Retinal pigment epithelial cell (primary cell): ENCODE measurements around the gene ANKRD28.

Experiments used
- DNase-seq: peaks from one replicate; pipeline ENCODE4 v3.0.0-alpha.2; 2010; ENCODE audit warnings: low read depth
- H3K4me3 ChIP-seq: 2 replicates; pipeline ENCODE4 v1.5.1; 2011; ENCODE audit warnings: mild to moderate bottlenecking, low read length, control low read depth, moderate library complexity
- CTCF ChIP-seq: conservative IDR thresholded peaks from 2 replicates; pipeline ENCODE4 v1.5.1; 2011; ENCODE audit warnings: low read depth, low read length, control low read depth, inconsistent platforms

ANKRD28 gene

DNA sequence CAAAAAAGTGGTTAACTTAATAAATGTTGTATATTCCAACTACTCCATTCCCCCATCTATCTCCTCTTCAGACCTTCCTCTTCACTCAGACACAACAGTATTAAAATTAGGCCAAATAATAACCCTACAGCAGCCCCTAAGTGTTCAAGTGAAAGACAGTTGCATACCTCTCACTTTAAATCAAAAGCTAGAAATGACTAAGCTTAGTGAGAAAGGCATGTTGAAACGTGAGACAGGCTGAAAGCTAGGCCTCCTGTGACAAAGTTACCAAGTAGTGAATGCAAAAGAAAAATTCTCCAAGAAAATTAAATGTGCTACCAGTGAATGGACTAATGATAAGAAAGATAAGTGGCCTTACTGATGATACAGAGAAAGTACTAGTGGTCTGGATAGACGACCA lies 71.7 kb downstream of the ANKRD28 start:
- H3K4me3 ChIP-seq = no peak overlapping the region
- DNase-seq = no peak
- TF ChIP-seq CTCF = no peak

- no peak for TF ChIP-seq CTCF
- no peak overlapping the region for H3K4me3 ChIP-seq
- DNase-seq = no peak
Observed at GRCh38 chr3:15724446-15724845, 73.3 kb downstream of the ANKRD28 start.

GRCh38 chr3:15723624-15723884 lies 74.2 kb downstream of the ANKRD28 start:
- no peak overlapping the region for H3K4me3 ChIP-seq
- no peak for TF ChIP-seq CTCF
- no peak for DNase-seq

- TF ChIP-seq CTCF = no peak
- no peak for DNase-seq
- H3K4me3 ChIP-seq = no peak overlapping the region
Observed at GRCh38 chr3:15722877-15723623, 74.7 kb downstream of the ANKRD28 start.

GRCh38 chr3:15716178-15716577 lies 81.6 kb downstream of the ANKRD28 start:
- no peak for TF ChIP-seq CTCF
- H3K4me3 ChIP-seq = no peak overlapping the region
- no peak for DNase-seq

DNA sequence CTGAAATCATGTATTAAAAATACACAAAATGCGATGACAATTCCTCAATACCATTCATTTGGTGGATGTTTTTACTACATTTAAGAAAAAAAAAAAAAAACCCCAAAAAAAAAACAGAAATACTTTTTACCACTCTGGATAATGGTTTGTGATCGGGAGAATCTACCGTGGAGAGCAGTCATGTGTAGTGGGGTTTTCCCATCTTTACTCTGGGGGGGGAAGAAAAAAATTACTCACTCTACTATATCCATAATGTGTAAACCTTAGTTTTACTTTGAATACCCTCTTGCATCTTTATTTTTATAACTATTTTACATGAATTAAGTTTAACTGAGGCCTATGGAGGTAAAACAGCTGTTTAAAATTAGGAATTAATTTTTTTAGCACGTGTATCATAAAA lies 83.3 kb downstream of the ANKRD28 start:
- no peak for DNase-seq
- TF ChIP-seq CTCF = no peak
- no peak overlapping the region for H3K4me3 ChIP-seq

DNA sequence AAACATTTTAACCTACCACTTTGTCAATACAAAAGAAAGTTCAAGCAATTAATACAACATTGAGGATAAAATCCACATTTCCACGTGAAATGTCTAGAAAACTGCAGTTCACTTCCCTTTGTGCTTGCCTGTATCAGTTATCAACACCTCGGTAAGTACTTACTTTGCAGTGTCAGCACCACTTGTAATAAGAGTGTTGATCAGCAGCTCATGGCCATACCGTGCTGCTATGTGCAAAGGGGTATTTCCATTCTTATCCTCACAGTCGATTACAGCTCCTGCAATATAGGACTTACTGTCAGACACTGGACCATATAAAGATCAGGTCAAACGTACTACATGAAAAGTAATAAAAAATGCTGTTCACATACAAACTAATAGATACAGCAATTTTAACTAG lies 84.4 kb downstream of the ANKRD28 start:
- no peak for DNase-seq
- H3K4me3 ChIP-seq = no peak overlapping the region
- no peak for TF ChIP-seq CTCF
